MCF 10A (cell line): Measurements from ENCODE around the gene PLXDC1. TPM values are rescaled to one million over a fixed set of nuclear protein-coding genes. Genes with fewer than 3 reads are reported as not detected.
A peak's percentile ranks its signal among the peaks of the same experiment; 100 is the strongest.

ENCODE experiments used
- BruUV-seq: library from RNA; stranded (reverse); fragments of 400-500 nt; replicated peaks from 2 replicates; lab custom pipeline; 2021; lab: Mats Ljungman, UMichigan
- CTCF ChIA-PET: fragments of 300-600 bp; sonication (Branson Sonifier 250); formaldehyde crosslinking; extraction: SDS; loops from one replicate; lab custom pipeline; 2021; ENCODE audit warnings: antibody characterized with exemption, inconsistent platforms; lab: Yijun Ruan, JAX
- POLR2A ChIA-PET: fragments of 300-600, 350-650 bp; sonication (Branson Sonifier 250); formaldehyde crosslinking; extraction: SDS; loops from one replicate; lab custom pipeline; 2020; ENCODE audit warnings: antibody characterized with exemption, inconsistent platforms; lab: Yijun Ruan, JAX
- DNase-seq: peaks from one replicate; pipeline ENCODE4 v3.0.0-alpha.2; 2018; ENCODE audit not compliant: unreplicated experiment
- H3K27ac Mint-ChIP-seq: one replicate; pipeline ENCODE4 v1.8.0; 2022; ENCODE audit warnings: mild to moderate bottlenecking, low read depth, mixed read lengths; ENCODE audit not compliant: unreplicated experiment
- H3K27me3 Mint-ChIP-seq: one replicate; pipeline ENCODE4 v1.8.0; 2022; ENCODE audit warnings: mixed read lengths; ENCODE audit not compliant: insufficient read depth, unreplicated experiment
- H3K36me3 Mint-ChIP-seq: one replicate; pipeline ENCODE4 v1.8.0; 2022; ENCODE audit warnings: mild to moderate bottlenecking, moderate library complexity, mixed read lengths; ENCODE audit not compliant: insufficient read depth, unreplicated experiment
- H3K4me1 Mint-ChIP-seq: one replicate; pipeline ENCODE4 v1.8.0; 2022; ENCODE audit warnings: mixed read lengths; ENCODE audit not compliant: insufficient read depth, unreplicated experiment
- H3K4me3 Mint-ChIP-seq: one replicate; pipeline ENCODE4 v1.8.0; 2022; ENCODE audit warnings: mild to moderate bottlenecking, moderate library complexity, mixed read lengths; ENCODE audit not compliant: unreplicated experiment
- H3K9me3 Mint-ChIP-seq: one replicate; pipeline ENCODE4 v1.8.0; 2022; ENCODE audit warnings: mixed read lengths; ENCODE audit not compliant: unreplicated experiment
- intact Hi-C: fragments of 100-400 bp; cut with micrococcal nuclease; formaldehyde crosslinking; loops from 2 replicates; pipeline ENCODE4 v1.14.1; 2022
- total RNA-seq: library from RNA; stranded (reverse); gene quantifications from 2 replicates; pipeline ENCODE4 v1.2.3, GENCODE V29; 2022
- TF ChIP-seq, protein P1 (sequence below): fragments of 200-600 bp; IDR thresholded peaks from one replicate; pipeline ENCODE4 v1.8.0; 2022; ENCODE audit warnings: antibody characterized with exemption, mild to moderate bottlenecking; ENCODE audit not compliant: unreplicated experiment

The PLXDC1 gene
- total RNA-seq, 1 experiment from 2014 or later: 0.61 TPM

DNA sequence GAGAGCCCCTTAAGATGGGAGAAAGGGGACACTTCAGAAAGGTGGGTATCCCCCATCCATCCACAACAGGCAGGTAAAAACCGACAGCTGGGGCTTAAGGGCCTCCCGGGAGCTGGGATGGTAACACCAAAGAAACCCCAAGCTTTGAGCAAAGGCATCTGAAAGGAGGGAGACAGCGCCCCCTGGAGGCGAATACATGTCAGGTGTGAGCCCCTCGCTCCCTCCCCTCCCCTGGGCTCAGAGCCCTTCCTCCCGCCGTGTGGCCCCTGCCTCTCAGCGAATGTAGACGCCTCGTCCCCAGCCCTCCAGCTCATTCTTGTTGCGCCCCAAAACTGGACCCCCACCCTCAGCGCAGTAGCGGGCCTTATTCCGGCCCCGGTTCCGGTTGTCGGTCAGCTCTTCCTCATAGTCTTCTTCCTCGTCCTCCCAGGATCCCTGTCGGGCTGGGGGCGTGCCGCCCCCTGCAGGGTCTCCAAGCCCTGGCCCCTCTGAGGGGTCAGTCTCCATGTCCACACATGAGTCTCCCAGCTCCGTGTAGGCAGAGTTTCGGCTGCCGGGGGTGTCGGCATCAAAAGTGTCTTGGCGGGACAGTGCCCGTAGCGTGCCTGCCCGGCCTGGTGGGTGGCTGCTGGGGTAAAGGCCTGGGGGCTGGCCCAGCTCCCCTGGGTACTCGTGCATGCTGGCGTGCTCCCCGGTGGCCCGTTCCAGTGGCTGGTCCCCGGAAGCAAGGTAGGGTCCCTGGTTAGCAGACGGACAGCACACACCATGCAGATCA, 23.7 kb upstream of the PLXDC1 start:
- Mint-ChIP-seq H3K36me3 (peaks cover 27% of the 10 kb centered on the region), H3K4me1 (peaks cover 6% of the 10 kb centered on the region), H3K27me3 (no peaks in the 10 kb centered on the region), H3K4me3 (no peak overlapping the region), H3K27ac (no peak overlapping the region), H3K9me3 (no peaks in the 10 kb centered on the region)
- BruUV-seq: no TSS peak
- CTCF ChIA-PET: interaction anchor here (0.6 to 6.6 kb wide), 17 partner anchors 10 to 756 kb away, joined by 3 to 44 read pairs (median 3); partner anchors contain the start of gene ARL5C
- intact Hi-C loops: no loop called here
- DNase-seq: peak; percentile 73
- POLR2A ChIA-PET: interaction anchor here (0.8 kb wide), 1 partner anchor 22 kb away, joined by 4 read pairs; no protein-coding TSS in a partner anchor
- TF ChIP-seq, protein P1, sequence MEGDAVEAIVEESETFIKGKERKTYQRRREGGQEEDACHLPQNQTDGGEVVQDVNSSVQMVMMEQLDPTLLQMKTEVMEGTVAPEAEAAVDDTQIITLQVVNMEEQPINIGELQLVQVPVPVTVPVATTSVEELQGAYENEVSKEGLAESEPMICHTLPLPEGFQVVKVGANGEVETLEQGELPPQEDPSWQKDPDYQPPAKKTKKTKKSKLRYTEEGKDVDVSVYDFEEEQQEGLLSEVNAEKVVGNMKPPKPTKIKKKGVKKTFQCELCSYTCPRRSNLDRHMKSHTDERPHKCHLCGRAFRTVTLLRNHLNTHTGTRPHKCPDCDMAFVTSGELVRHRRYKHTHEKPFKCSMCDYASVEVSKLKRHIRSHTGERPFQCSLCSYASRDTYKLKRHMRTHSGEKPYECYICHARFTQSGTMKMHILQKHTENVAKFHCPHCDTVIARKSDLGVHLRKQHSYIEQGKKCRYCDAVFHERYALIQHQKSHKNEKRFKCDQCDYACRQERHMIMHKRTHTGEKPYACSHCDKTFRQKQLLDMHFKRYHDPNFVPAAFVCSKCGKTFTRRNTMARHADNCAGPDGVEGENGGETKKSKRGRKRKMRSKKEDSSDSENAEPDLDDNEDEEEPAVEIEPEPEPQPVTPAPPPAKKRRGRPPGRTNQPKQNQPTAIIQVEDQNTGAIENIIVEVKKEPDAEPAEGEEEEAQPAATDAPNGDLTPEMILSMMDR: peak; percentile 65

DNA sequence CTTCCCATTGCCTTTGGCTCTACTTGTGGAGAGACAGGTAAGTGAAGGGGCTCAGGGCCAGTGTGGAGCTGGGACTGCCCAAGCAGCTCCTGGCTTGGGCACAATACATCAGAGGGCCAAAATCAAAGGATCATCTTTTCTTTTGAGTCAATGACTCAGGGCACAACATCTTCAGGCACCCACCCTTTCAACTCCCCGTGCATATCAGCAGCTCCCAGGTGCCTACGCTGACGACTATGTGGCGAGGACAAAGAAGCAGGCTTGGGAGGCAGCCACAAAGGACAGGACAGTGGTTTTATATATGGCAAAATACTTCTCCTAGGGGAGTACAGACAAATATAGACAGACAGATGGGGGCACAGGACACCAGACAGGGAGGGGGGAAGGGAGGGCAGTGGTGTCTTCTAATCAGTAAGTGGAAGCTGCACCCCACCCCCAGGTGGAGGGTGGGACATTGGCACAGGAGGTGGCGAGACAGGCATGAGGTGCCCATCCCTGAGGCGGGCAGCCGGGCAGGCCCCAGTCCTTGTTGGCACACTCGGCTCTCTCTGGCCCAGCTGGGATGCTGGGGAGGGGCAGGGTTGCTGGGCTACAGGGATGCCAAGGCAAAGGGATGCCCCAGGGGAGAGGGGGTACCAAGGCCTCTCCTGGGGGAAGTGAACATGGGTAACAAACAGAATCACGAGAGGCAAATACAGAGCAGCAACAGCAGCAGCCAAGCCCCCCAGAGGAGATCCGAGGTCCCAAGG, 22.3 kb upstream of the PLXDC1 start:
- TF ChIP-seq, protein P1: no peak
- Mint-ChIP-seq H3K36me3 (peaks cover 24% of the 10 kb centered on the region), H3K27me3 (no peaks in the 10 kb centered on the region), H3K27ac (no peak overlapping the region), H3K9me3 (no peaks in the 10 kb centered on the region), H3K4me3 (no peak overlapping the region), H3K4me1 (peaks cover 4% of the 10 kb centered on the region)
- ChIA-PET POLR2A (interaction anchor here (0.6 kb wide), 1 partner anchor 778 kb away, joined by 6 read pairs; no protein-coding TSS in a partner anchor), CTCF (interaction anchor here (0.6 to 6.6 kb wide), 5 partner anchors 9 to 191 kb away, joined by 3 to 44 read pairs (median 7); partner anchors contain the start of gene ARL5C)
- BruUV-seq: no TSS peak
- intact Hi-C loops: no loop called here
- no peak for DNase-seq

DNA sequence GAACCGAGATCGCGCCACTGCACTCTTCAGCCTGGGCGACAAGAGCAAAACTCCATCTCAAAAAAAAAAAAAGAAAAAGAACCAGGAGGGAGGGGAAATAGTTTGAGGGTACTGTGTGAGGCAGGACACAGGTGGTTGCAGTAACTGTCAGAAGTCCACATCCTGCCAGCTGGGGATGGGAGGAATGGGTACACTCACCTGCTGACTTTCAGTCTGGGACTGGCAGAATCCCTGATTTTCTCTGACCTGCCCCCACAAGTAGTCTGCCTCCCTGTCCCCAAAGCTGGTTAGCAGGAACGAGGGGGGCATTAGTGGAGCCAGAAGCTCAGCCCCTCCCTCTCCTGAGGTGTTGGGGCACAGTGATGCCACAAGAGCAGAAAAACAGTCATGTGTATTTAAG, 21.6 kb upstream of the PLXDC1 start:
- TF ChIP-seq, protein P1: no peak
- POLR2A ChIA-PET: interaction anchor here (0.6 to 0.7 kb wide), 2 partner anchors 14 to 778 kb away, joined by 3 to 6 read pairs; no protein-coding TSS in a partner anchor
- Mint-ChIP-seq H3K4me3 (no peak overlapping the region), H3K9me3 (no peaks in the 10 kb centered on the region), H3K4me1 (no peaks in the 10 kb centered on the region), H3K27me3 (no peaks in the 10 kb centered on the region), H3K27ac (no peak overlapping the region), H3K36me3 (peaks cover 18% of the 10 kb centered on the region)
- no TSS peak for BruUV-seq
- intact Hi-C loops: no loop called here
- no peak for DNase-seq
- CTCF ChIA-PET: interaction anchor here (0.6 to 6.6 kb wide), 2 partner anchors 8 to 20 kb away, joined by 5 to 44 read pairs; partner anchors contain the start of gene ARL5C

DNA sequence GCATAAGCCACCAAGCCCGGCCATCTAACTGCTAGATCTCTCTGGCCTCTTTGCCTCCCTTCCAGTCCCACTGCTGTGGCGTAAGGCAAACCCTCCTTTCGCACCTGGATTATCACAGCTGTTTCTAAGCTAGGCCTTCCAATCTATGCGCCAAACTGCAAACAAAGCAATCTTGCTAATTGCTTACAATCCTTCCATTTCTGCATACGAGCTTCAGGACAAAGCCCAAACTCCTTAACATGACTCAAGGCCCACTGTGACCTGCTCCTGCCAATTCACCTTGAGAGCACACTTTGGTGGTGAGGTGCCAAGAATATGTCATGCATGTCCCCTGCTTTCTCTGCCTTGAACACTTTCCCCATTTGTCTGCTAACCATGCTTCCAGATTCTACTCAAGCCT, 20.5 kb upstream of the PLXDC1 start:
- Mint-ChIP-seq H3K27ac (no peak overlapping the region), H3K36me3 (peaks cover 8% of the 10 kb centered on the region), H3K27me3 (peaks cover under 1% of the 10 kb centered on the region), H3K9me3 (no peaks in the 10 kb centered on the region), H3K4me3 (no peak overlapping the region), H3K4me1 (peaks cover 2% of the 10 kb centered on the region)
- TF ChIP-seq, protein P1: no peak
- intact Hi-C loops: no loop called here
- DNase-seq: no peak
- CTCF ChIA-PET: interaction anchor here (0.6 kb wide), 1 partner anchor 548 kb away, joined by 3 read pairs; no protein-coding TSS in a partner anchor
- POLR2A ChIA-PET: no interaction called here
- no TSS peak for BruUV-seq
